HepG2 (cell line): Measurements from ENCODE around the gene CFAP99. TPM values are rescaled to one million over a fixed set of nuclear protein-coding genes. Genes with fewer than 3 reads are reported as not detected.

Source experiments
- HNRNPH1 ChIP-seq: fragments of 200-400 bp; formaldehyde crosslinking; optimal IDR thresholded peaks from 2 replicates; pipeline ENCODE3; 2017; ENCODE audit warnings: mild to moderate bottlenecking, low read depth, low read length
- MTA3 ChIP-seq: sonication (generic); formaldehyde crosslinking; IDR thresholded peaks from 2 replicates; pipeline ENCODE4 v1.4.0; 2020; ENCODE audit warnings: missing genetic modification reagents
- RFX5 ChIP-seq: IDR thresholded peaks from 2 replicates; pipeline ENCODE4 v1.6.1; 2011; ENCODE audit warnings: low read depth, low read length, improper control_type of control experiment
- SMAD3 ChIP-seq: sonication (generic); formaldehyde crosslinking; IDR thresholded peaks from 2 replicates; pipeline ENCODE4 v1.4.0; 2020; ENCODE audit warnings: missing genetic modification reagents
- TCF7L2 ChIP-seq: IDR thresholded peaks from 2 replicates; pipeline ENCODE4 v1.6.1; 2011; ENCODE audit warnings: mild to moderate bottlenecking, low read depth, low read length, moderate library complexity
- YEATS4 ChIP-seq: sonication (generic); formaldehyde crosslinking; IDR thresholded peaks from 2 replicates; pipeline ENCODE4 v1.4.0; 2020; ENCODE audit warnings: missing genetic modification reagents, borderline replicate concordance
- ZNF292 ChIP-seq: sonication (generic); formaldehyde crosslinking; IDR thresholded peaks from 2 replicates; pipeline ENCODE4 v1.8.1; 2022; ENCODE audit warnings: mild to moderate bottlenecking, low read depth, missing genetic modification reagents, borderline replicate concordance
- ZNF317 ChIP-seq: sonication (generic); formaldehyde crosslinking; IDR thresholded peaks from 2 replicates; pipeline ENCODE4 v1.5.0; 2020; ENCODE audit warnings: mild to moderate bottlenecking, missing genetic modification reagents
- ZNF367 ChIP-seq: sonication (generic); formaldehyde crosslinking; IDR thresholded peaks from 2 replicates; pipeline ENCODE4 v1.4.0; 2020; ENCODE audit warnings: missing genetic modification reagents, borderline replicate concordance
- ZNF598 ChIP-seq: sonication (generic); formaldehyde crosslinking; IDR thresholded peaks from 2 replicates; pipeline ENCODE4 v1.5.1; 2020; ENCODE audit warnings: mild to moderate bottlenecking, missing genetic modification reagents, borderline replicate concordance
- ZNF788 ChIP-seq: sonication (generic); formaldehyde crosslinking; IDR thresholded peaks from 2 replicates; pipeline ENCODE4 v1.5.0; 2020; ENCODE audit warnings: mild to moderate bottlenecking, missing genetic modification reagents, borderline replicate concordance
- ZSCAN30 ChIP-seq: sonication (generic); formaldehyde crosslinking; IDR thresholded peaks from 2 replicates; pipeline ENCODE4 v1.5.0; 2020; ENCODE audit warnings: mild to moderate bottlenecking, missing genetic modification reagents
- polyA plus RNA-seq, 8 experiments: library from polyadenylated mRNA; depleted of rRNA in 3 of 8; stranded (reverse) in 7 of 8; unstranded in 1 of 8; fragments of >200 nt; fragmentation: Illumina TruSeq in 4 of 8; extraction: Trizol in 4 of 8; gene quantifications; 2 replicates each; pipeline versions ENCODE4 v1.2.1 to v1.2.3, GENCODE V29; 2011 to 2016; ENCODE audit warnings: low read depth in 4 of 8, missing spikeins in 1 of 8, mixed read lengths in 1 of 8; ENCODE audit not compliant: insufficient read depth in 1 of 8
- total RNA-seq, 5 experiments: library from RNA; depleted of rRNA; stranded (reverse); fragments of >200 nt; fragmentation: Illumina TruSeq; extraction: Trizol; gene quantifications; 2 replicates each; pipeline ENCODE4 v1.2.3, GENCODE V29; 2016; ENCODE audit warnings: low read depth in 1 of 5
- TF ChIP-seq, protein P1 (sequence below): sonication (generic); formaldehyde crosslinking; IDR thresholded peaks from 2 replicates; pipeline ENCODE4 v1.8.0; 2022; ENCODE audit warnings: mild to moderate bottlenecking, missing genetic modification reagents, moderate library complexity
- TF ChIP-seq, protein P2 (sequence below): sonication (generic); formaldehyde crosslinking; IDR thresholded peaks from 2 replicates; pipeline ENCODE4 v1.5.0; 2020; ENCODE audit warnings: missing genetic modification reagents, mild to moderate bottlenecking, borderline replicate concordance
- TF ChIP-seq, protein P3 (sequence below): IDR thresholded peaks from 2 replicates; pipeline ENCODE4 v1.6.1; 2016
- TF ChIP-seq, protein P4 (sequence below): sonication (generic); formaldehyde crosslinking; IDR thresholded peaks from 2 replicates; pipeline ENCODE4 v1.4.0; 2020; ENCODE audit warnings: missing genetic modification reagents
- TF ChIP-seq, protein P5 (sequence below): IDR thresholded peaks from 2 replicates; pipeline ENCODE4 v1.6.1; 2016; ENCODE audit warnings: low read depth, control low read depth
- TF ChIP-seq, protein P6 (sequence below): sonication (generic); formaldehyde crosslinking; IDR thresholded peaks from 2 replicates; pipeline ENCODE4 v1.4.0; 2020; ENCODE audit warnings: low read depth, mild to moderate bottlenecking, missing genetic modification reagents
- TF ChIP-seq, protein P7 (sequence below): sonication (generic); formaldehyde crosslinking; IDR thresholded peaks from 2 replicates; pipeline ENCODE4 v1.4.0; 2020; ENCODE audit warnings: missing genetic modification reagents

CFAP99 gene
- total and polyA plus RNA-seq, 2 of the 13 experiments (the other 11 are each of a cell fraction or from before 2014, with no cell fraction given): not detected

DNA sequence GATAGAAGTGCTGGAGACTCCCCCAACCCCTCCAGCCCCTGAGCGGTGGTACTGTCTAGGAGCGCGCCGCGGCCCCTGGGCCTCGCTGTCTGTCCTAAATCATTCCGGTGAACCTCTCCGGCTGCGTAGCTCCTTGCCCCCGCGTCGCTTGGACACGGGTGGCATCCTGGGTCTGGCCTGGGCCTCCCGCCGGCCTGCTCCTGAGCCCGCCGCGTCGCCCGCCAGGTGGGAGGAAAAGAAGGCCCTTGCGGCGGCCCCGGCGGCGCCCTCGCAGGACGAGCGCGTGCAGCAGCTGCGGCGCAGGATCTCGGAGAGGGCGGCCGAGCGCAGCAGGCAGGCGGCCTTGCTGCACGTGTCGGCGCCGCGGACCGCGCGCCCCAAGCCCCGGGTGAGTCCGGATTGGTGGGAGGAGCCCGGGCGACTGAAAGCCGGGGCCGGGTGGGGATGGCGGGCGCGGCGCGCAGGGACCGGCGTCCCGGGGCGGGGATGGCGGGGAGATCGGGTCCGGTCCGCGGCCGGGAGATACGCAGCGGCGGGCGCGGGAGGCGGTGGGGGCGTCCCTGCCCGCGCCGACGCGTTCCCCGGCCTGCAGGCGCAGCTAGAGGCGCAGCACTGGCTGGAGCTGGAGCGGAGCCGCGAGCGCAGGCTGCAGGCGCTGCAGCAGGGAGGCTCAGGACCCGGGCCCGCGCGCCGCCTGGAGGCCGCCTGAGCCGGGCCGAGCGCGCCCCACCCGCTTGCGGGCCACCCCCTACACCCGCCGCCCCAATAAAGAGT is 43.6 kb downstream of the CFAP99 start (continued):
- TF ChIP-seq ZNF598 (CRISPR knock-in tag) (no peak), ZNF292 (CRISPR knock-in tag) (no peak), MTA3 (CRISPR knock-in tag) (no peak), YEATS4 (peak; percentile 73), ZSCAN30 (CRISPR knock-in tag) (no peak), ZNF367 (CRISPR knock-in tag) (no peak; the same call in 1 of the 2 replicates), HNRNPH1 (no peak), RFX5 (no peak), TCF7L2 (no peak), ZNF788 (CRISPR knock-in tag) (no peak), SMAD3 (CRISPR knock-in tag) (no peak), ZNF317 (no peak)
- TF ChIP-seq, protein P1, sequence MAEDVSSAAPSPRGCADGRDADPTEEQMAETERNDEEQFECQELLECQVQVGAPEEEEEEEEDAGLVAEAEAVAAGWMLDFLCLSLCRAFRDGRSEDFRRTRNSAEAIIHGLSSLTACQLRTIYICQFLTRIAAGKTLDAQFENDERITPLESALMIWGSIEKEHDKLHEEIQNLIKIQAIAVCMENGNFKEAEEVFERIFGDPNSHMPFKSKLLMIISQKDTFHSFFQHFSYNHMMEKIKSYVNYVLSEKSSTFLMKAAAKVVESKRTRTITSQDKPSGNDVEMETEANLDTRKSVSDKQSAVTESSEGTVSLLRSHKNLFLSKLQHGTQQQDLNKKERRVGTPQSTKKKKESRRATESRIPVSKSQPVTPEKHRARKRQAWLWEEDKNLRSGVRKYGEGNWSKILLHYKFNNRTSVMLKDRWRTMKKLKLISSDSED: peak; percentile 63; the same call in 1 of the 2 replicates
- TF ChIP-seq, protein P2, sequence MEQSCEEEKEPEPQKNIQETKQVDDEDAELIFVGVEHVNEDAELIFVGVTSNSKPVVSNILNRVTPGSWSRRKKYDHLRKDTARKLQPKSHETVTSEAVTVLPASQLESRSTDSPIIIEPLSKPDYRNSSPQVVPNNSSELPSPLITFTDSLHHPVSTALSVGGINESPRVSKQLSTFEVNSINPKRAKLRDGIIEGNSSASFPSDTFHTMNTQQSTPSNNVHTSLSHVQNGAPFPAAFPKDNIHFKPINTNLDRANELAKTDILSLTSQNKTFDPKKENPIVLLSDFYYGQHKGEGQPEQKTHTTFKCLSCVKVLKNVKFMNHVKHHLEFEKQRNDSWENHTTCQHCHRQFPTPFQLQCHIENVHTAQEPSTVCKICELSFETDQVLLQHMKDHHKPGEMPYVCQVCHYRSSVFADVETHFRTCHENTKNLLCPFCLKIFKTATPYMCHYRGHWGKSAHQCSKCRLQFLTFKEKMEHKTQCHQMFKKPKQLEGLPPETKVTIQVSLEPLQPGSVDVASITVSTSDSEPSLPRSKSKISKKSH (CRISPR knock-in tag): no peak
- TF ChIP-seq, protein P3, sequence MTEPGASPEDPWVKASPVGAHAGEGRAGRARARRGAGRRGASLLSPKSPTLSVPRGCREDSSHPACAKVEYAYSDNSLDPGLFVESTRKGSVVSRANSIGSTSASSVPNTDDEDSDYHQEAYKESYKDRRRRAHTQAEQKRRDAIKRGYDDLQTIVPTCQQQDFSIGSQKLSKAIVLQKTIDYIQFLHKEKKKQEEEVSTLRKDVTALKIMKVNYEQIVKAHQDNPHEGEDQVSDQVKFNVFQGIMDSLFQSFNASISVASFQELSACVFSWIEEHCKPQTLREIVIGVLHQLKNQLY (CRISPR knock-in tag): no peak
- TF ChIP-seq, protein P4, sequence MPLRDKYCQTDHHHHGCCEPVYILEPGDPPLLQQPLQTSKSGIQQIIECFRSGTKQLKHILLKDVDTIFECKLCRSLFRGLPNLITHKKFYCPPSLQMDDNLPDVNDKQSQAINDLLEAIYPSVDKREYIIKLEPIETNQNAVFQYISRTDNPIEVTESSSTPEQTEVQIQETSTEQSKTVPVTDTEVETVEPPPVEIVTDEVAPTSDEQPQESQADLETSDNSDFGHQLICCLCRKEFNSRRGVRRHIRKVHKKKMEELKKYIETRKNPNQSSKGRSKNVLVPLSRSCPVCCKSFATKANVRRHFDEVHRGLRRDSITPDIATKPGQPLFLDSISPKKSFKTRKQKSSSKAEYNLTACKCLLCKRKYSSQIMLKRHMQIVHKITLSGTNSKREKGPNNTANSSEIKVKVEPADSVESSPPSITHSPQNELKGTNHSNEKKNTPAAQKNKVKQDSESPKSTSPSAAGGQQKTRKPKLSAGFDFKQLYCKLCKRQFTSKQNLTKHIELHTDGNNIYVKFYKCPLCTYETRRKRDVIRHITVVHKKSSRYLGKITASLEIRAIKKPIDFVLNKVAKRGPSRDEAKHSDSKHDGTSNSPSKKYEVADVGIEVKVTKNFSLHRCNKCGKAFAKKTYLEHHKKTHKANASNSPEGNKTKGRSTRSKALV: peak; percentile 91
- TF ChIP-seq, protein P5, sequence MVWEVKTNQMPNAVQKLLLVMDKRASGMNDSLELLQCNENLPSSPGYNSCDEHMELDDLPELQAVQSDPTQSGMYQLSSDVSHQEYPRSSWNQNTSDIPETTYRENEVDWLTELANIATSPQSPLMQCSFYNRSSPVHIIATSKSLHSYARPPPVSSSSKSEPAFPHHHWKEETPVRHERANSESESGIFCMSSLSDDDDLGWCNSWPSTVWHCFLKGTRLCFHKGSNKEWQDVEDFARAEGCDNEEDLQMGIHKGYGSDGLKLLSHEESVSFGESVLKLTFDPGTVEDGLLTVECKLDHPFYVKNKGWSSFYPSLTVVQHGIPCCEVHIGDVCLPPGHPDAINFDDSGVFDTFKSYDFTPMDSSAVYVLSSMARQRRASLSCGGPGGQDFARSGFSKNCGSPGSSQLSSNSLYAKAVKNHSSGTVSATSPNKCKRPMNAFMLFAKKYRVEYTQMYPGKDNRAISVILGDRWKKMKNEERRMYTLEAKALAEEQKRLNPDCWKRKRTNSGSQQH (CRISPR knock-in tag): no peak
- TF ChIP-seq, protein P6, sequence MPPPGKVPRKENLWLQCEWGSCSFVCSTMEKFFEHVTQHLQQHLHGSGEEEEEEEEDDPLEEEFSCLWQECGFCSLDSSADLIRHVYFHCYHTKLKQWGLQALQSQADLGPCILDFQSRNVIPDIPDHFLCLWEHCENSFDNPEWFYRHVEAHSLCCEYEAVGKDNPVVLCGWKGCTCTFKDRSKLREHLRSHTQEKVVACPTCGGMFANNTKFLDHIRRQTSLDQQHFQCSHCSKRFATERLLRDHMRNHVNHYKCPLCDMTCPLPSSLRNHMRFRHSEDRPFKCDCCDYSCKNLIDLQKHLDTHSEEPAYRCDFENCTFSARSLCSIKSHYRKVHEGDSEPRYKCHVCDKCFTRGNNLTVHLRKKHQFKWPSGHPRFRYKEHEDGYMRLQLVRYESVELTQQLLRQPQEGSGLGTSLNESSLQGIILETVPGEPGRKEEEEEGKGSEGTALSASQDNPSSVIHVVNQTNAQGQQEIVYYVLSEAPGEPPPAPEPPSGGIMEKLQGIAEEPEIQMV (CRISPR knock-in tag): peak; percentile 94
- TF ChIP-seq, protein P7, sequence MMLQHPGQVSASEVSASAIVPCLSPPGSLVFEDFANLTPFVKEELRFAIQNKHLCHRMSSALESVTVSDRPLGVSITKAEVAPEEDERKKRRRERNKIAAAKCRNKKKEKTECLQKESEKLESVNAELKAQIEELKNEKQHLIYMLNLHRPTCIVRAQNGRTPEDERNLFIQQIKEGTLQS (CRISPR knock-in tag): no peak; the same call in 1 of the 2 replicates
